GM23338 (cell line): Measurements from ENCODE around the gene SETX.

Experiments
- CTCF ChIP-seq, 2 experiments: fragments of 200-600 bp in 1 of 2; sonication (generic) in 1 of 2; conservative IDR thresholded peaks; 2 replicates each; pipeline versions ENCODE4 v1.5.1 to v1.6.1; 2016 to 2017; ENCODE audit warnings: antibody characterized with exemption in 2 of 2, low read depth in 2 of 2, mild to moderate bottlenecking in 2 of 2, moderate library complexity in 1 of 2
- EZH2 ChIP-seq: fragments of 200-600 bp; sonication (generic); IDR thresholded peaks from one replicate; pipeline ENCODE4 v1.8.0; 2017; ENCODE audit warnings: antibody characterized with exemption, mild to moderate bottlenecking, low read depth; ENCODE audit not compliant: unreplicated experiment
- EZH2phosphoT487 ChIP-seq: fragments of 200-600 bp; sonication (generic); IDR thresholded peaks from one replicate; pipeline ENCODE4 v1.8.1; 2018; ENCODE audit warnings: antibody characterized with exemption; ENCODE audit not compliant: unreplicated experiment

DNA sequence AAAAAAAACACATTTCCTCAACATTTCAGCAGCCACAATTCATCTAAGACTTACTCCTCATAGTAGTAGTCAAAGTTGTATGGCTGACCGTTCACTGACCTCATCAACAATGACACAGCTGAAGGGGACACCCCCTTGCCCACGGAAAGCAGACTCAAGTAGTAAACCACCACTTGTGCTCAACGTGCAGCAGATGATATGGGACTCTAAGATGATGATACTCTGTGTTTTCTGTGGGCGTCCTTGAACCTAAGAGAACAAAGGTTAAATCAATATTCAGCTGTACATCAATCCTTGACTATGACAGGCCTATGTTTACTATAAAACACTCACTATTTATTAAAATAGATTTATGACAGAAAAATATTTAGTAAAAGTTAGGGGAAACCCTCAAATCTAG lies 71.6 kb downstream of the SETX start:
- TF ChIP-seq EZH2phosphoT487 (no peak), CTCF (conservative IDR thresholded peaks at IDR 0.05; ENCODE audit: low read depth in 2 of 2) (no peak), EZH2 (no peak)
